Measurements from ENCODE around the gene SYNRG.

Gene SYNRG

GRCh38 chr17:37493249-37494027 is 115.8 kb downstream of the SYNRG start:
- DNase-seq = no peak

- DNase-seq = no peak
Observed at GRCh38 chr17:37492167-37492566, 117.1 kb downstream of the SYNRG start.

GRCh38 chr17:37490638-37491614 is 118.3 kb downstream of the SYNRG start:
- DNase-seq = no peak

DNA sequence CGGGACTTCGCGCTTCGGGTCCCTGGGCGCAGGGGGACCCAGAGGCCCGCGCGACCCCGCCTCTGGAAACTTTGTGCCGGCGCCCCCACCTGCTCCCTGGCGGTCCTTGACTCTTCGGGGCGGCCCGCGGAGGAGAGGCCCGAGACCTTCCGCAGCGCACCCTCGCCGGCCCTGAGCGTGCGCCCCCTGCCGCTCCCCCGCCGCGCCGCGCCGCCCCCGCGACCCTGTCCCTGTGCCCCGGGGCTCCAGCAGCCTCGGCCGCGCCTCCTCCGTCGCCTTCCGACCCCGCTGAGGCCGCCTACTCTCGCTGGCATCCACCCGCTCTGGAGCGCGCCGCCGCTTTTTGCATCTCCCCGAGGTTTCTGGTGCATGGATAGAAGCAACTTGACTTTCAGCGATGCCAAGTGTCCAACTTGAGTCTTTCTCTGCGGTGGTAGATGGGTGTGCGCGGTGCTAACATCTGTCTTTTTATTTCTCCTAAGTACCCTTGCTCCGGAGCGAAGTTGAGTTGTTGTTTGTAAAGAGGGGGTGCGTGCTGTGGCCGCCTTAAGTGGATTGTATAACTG is 119.1 kb downstream of the SYNRG start:
- DNase-seq = peak; percentile 74

DNA sequence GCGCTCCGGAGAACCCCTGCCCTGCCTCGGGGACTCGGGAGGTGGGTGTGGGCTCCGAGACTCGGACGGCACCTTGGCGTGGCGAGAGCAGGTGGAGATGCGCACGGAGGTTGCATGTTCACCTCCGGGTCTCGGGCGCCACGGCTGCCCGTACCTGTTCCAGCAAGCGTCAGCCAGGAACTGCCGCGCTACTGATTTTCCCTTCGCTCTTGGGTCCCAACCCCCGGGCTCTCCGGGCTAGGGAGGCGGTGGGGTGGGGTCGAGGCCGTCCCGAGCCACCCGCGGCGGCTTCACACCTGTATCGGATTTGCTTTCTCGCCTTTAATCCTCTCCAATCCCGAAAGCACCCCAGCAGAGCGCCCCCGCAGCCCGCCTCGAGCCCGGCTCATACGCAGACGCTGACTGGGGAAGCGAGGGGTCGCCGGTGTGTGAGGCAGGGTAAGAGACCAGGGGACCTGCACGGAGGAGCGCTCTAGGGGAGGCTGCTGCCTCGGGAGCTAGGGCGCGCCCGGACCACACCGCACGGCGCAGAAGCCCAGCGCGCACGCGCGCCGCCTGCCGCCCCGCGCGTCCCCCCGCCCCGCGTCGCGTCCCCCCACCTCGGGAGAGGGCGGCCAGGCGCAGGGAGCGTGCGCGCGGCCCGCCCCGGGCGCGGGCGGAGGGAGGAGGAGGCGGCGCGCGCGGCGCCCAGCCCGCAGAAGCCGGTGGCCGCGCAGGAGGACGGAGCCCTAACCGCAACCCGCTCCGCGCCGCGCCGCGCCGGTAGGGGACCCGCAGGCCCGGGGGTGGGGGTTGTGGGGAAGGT is 119.8 kb downstream of the SYNRG start, which contains the start of gene DUSP14:
Gene DUSP14 (plus strand): TSS at position 695 of the 805 bp plus-strand sequence. CDS start 22,382 bp downstream, outside the sequence.
- peak; percentile 74 for DNase-seq

DNA sequence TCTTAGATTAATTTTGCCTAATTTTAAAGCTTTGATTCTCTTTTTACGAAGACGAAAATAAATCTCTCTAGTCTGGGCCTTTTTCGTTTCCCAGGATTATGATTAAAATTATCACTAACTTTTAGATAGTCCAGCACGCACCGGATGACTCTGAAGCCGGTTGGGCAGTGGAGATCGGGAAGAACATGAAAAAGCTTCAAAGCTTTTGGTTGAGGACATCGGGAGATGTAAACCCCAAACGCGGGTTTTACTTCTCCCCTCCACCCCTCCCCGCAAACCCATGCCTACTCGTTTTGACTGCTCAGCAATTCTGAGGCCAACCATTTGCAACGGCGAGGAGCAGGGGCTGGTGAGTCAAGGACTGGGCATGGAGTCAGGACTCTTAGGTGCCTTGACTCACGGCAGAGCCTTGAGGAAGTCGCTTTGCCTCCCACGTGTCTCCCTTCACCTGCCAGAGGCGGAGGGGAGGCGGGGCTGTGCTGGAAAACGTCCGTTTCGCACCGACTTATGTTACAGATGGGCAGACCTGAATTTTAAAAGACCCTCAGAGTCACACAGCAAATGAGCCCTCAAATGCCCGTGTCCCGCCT is 120.5 kb downstream of the SYNRG start:
- DNase-seq = peak; percentile 57

GRCh38 chr17:37488009-37488604 is 121.1 kb downstream of the SYNRG start:
- no peak for DNase-seq

- DNase-seq = no peak
Observed at GRCh38 chr17:37485938-37486570, 123.2 kb downstream of the SYNRG start.

DNA sequence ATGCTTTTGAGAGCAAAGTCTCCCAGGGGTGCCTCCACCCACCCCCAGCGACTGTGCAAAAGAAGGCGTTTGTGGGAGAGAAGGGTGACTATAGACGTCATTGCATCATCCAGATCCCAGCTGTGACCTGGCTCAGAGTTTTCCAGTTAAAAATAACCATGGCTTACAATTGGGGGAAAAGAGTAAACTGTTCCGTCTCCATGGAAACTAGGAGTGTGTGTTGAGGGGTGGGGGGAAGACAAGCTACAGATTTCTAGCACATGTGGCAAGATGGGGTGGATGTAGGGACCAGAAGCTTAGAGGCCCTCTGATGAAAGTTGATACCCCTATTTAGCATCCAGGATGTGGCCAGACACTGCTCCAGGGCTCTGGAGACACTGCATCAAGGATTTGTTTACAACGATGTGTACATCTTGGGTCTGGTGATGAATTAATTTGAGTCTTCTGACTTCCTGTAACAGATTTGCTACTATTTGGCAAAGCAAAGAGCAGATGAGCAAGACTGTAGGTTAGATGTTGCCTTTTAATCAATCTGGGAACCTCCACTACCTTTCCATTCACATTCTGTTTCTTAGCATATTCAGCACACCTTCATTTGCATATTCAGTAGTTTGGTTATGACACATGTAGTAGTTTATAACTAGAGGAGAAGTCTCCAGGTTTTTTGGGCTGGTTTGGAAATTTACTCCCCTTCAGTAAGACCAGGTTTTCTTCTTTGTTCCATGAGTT is 125.7 kb downstream of the SYNRG start:
- no peak for DNase-seq

DNA sequence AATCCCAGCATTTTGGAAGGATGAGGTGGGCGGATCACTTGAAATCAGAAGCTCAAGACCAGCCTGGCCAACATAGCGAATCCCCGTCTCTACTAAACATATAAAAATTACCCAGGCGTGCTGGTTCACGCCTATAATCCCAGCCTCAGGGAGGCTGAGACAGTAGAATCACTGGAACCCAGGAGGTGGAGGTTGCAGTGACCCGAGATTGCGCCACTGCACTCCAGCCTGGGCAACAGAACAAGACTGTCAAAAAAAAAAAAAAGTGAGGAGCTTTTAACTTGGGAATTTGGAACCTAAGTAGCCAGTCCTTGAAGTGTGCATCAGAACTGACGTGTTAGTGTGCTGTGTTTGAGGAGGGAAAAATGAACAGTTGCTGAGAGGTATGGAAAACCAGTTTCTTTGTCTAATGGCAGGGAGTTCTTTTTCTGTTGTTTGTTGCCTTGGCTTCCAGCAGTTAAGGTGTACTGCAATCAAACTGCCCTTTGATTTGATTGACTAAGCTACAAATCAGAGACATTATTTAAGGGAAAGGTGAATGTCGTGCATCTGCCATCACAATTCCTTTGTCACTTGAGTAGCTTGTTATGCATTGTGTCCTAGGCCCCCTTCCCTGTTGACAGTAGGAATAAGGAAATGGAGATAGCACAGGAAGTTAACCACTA is 128.1 kb downstream of the SYNRG start:
- DNase-seq = no peak

- no peak for DNase-seq
Observed at GRCh38 chr17:37480427-37480826, 128.8 kb downstream of the SYNRG start.

DNA sequence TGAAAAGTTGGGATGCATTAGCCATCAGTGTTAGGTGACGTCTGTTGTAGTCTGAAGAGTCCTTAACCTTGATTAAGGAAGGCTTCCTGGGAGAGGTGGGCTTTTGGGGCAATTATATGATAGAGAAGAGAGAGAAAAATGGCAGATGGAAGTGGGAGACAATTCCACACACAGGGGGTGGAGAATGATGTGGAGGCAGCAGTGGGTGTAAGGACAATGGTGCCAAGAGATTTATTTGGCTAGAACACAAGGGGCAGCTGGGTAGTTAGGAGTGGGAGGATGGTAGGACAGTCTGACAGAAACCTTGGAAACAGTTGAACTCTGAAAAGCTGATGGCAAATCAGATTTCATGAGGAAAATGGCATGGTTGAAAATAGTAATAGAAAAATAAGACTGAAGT is 130.2 kb downstream of the SYNRG start:
- no peak for DNase-seq

DNA sequence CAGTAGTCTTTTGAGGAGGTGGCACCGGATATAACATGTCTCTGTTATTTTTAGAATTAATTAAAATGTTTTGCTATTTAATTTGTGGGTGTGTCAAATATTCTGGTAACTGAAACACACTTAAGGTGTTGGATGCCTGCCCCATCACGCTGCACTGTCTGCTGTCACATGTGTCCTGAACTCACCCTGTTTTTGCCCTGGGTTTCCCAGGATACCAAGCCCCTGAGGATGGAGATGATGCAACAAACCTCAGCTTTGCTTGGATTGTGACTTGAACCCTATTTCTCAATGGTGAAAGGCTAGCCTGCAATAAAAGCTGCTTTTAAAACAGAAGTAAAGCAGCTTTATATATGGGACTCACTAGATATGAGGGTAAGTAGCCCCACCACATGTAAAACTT is 131.0 kb downstream of the SYNRG start:
- no peak for DNase-seq

- no peak for DNase-seq
Observed at GRCh38 chr17:37476431-37477120, 132.6 kb downstream of the SYNRG start.

DNA sequence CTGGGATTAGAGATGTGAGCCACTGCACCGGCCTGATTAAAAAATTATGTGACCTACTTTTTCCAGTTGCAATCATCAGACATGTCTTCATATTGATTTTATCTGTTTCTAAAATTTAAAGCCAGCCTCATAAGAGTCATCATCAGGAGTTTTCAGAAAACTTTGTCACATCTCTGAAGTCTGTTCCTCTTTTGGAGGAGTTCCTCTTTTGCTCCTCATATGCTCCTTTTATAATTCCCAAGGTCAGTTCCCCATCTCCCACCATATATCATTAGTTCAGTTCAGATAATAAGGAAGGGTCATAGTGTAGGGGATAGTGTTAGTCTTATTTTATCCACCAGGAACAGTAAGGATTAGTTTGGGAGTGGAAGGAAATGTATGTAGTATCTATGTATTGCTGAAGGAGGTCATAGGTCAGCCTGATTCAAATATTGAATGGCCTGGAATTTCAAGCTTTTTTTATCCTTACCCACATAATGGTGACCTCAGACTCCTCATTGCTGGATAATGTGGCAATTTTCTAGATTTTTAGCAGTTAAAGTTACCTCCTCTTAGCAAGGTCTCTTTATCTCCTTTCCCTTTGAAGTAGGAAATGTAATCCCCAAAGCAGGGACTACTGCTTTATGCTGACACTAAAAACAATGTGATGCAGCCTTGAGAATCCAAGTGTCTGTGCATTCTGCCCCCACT is 133.3 kb downstream of the SYNRG start:
- no peak for DNase-seq

- no peak for DNase-seq
Observed at GRCh38 chr17:37470181-37470580, 139.0 kb downstream of the SYNRG start.

DNA sequence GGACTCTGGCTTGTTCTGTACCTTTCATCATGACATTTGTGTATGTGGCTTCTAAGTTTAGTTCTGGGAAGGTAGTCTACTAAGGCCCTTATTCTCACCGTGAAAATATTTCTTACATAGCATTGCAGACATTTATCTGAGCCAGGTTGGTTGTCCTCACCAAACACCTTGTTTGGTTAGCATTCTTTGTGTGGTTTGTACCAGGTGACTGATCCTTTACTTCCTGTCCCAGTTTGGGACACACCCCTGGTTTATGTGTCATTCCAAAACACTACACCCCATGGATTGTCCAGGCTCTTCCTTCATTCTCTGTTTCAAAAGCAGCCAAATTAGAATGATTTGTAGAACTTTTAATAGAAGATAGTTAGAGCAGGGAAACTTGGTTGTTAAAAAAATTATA is 142.7 kb downstream of the SYNRG start:
- DNase-seq = no peak

GRCh38 chr17:37465069-37465616 is 144.1 kb downstream of the SYNRG start:
- no peak for DNase-seq

All from stimulated activated naive CD4-positive, alpha-beta T cell treated with Interleukin-2 at 50 U/mL for 16 hours (primary cell).